ENCODE data around the gene OR5B17.
"Not testable (repeated sequence)": the region's sequence is repeated elsewhere in the genome, so short reads cannot be mapped to it uniquely, and the experiment has no call there.

Gene OR5B17

DNA sequence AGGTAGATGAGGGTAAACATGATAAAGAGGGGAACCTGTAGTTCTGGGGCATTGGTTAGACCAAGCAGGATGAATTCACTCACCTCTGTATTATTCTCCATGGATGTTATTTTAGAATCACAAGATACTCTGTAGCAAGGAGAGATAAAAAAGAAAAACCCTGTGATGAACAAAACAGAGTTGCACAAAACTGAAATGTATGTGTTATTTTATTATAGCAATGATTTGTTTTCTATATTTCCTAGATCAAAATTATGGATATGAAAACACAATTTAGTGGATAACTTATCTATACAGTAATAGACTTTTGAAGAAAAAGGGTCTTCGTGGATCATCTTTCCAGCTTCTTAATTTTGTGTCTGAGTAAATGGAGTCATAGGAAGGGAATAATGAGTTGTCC, at the start of gene OR5B17:
OR5B17 (minus strand) TSS at position 101 of the 400 bp plus-strand sequence; CDS start at position 101, 0 bp downstream.
- DNase-seq (ENCODE audit: low spot score), result no peak

DNA sequence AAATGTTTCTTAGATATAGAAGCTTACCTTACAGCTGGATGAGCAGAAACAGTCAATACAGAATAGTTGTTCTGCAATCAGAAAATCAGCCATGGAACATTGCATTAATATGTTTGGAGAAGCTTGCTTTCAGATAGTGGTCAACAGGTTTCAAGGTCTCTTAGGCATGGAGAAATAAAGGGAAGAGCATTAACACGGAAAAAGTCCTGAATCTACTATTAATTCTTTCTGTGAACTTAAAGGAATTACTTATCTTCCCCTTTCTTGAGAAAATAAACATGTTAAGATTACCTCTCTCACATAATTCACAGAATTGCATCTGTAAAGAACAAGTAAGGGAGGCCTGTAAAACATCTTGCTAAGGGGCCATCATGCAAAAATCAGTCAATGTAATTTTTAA, 47.9 kb upstream of the OR5B17 start, which contains the start of gene OR5B3:
OR5B3 (minus strand) TSS at position 101 of the 400 bp plus-strand sequence. CDS start 3,465 bp downstream, outside the sequence.
- DNase-seq (ENCODE audit: low spot score), result no peak

DNA sequence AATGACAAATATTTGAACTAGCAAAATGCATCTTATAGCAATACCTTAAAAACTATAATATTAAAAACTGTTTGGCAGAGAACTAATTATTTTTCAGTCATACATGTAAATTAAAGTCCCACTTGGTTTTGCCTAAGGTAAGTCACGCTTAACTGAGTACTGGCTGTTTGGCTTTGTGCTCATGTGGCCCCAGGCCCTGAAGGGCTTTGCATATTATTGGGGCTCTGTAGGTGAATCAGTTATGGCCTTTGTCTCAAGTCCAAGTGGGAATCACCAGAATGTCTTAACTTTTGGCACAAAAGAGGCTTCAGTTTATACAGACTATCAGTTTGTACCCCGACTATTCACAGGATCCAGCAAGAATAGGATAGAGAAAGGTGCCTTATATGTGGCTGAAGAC, 40.8 kb upstream of the OR5B17 start:
- not testable (repeated sequence) for DNase-seq (ENCODE audit: low spot score)

DNA sequence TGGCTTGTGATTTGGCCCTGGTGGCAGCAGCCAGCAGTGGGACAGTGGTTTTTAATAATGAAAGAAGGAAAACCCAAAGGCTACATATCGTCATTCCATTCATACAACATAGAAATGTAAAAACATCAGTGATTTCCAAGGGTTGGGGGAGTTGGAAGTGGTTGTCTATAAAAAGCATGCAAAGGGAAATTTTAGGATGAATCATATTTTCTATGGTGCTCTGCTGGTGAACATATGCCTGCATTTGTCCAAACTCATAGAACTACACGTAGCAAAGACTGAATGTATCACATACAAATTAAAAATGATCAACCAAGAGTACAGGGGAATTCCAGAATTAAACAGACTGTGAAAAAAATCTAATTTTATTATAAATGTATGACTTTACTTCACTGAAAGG, 36.7 kb upstream of the OR5B17 start:
- no peak for DNase-seq (ENCODE audit: low spot score)

DNA sequence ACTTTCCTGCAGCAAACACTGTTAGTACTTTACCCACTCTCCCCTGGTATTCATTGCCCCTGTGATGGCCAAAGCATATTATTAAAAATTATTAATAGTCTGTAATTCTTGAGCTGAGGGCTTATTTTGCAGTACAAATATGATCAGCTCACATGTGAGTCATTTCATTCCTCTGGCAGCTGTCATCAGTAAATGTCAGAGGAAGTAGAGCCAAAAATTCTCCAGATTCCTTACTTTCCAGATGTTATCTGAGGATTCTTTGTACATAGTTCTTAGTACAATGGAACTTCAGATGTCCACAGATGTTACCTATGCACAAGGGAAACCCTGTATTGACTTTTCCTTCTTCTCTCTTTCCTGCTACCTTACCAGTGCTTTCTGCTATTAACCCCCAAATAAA, 35.3 kb upstream of the OR5B17 start:
- DNase-seq (ENCODE audit: low spot score), result no peak

DNA sequence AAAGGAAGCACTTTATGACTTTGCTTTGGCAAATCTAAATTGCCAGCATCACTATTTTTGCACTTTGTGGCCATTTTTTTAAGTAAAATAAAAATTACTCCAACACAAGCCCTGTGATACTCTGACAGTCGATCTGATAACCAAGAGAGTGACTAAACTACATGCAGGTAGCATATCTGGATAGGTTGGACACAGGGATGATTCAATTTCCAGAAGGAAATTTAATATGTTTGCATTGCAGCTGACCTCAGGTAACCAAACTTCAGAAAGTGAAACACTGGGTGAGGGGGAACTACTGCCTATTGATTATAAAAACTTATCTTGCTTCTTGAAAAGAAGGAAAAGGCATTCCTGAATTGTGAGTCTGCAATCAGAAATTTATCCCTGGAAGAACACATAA, 33.9 kb upstream of the OR5B17 start:
- DNase-seq (ENCODE audit: low spot score), result no peak

DNA sequence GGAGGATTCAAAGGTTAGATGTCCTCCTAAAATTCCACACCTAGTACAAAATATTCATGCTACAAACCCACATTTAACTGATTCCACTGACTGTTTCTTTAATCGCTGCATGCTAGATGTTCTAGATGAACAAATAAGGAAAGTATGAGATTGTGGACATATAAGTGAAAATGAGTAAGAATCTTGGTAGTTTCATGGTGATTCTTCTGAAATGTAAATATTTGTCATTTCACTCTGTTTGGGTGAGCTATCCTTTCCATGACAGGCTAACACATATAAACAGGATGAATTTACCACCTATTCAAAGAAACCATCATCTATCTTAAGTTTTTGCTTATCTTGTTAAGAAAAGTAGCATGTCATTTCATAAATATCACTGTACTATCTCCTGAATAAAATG, 33.0 kb upstream of the OR5B17 start:
- DNase-seq (ENCODE audit: low spot score), result no peak

DNA sequence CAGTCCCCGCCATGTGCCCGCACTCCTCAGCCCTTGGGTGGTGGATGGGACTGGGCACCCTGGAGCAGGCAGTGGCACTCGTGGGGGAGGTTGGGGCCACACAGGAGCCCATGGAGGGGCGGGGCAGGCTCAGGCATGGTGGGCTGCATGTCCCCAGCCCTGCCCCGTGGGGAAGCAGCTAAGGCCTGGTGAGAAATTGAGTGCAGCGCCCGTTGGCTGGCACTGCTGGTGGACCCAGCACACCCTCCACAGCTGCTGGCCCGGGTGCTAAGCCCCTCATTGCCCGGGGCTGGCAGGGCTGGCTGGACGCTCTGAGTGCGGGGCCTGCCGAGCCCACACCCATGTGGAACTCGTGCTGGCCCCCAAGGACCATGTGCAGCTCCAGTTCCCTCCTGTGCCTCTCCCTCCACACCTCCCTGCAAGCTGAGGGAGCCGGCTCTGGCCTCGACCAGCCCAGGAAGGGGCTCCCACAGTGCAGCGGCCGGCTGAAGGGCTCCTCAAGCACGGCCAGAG, 31.7 kb upstream of the OR5B17 start:
- no peak for DNase-seq (ENCODE audit: low spot score)

DNA sequence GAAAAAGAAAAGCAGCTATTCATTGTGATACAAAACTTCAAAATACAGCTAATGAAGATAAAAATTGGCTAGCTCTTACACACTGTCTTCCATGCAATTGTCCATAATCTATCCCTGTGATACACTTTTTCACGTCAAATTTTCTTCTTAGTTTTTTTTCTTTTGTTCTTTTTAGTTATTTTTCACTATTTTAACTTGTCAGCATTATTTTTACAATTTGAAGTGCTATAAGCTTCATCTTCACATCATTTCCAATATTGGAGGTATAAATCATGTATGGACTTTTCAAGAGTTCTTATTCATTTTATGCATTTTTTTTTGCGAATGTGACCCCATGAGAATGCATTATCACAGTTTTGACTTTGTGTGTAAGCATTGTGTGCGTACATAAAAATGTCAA, 4.1 kb downstream of the OR5B17 start:
- DNase-seq (ENCODE audit: low spot score), result no peak

DNA sequence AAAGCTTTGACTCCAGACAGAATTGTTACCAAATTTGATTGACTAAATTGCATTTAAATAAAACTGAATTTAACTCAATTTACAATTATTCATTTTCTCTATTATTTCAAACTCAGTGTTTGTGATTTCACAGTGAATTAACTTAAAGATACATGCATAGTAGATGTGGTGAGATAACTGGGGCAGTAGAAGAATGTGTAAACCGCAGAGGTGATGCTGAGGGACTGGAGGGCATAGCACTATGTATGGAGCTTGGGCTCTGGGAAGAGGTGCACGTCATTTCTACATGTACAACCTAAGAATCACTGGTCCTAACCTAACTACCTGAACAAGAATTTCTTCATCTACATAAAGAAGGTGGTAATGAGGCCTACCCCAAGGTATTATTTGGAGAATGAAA, 13.7 kb downstream of the OR5B17 start:
- DNase-seq (ENCODE audit: low spot score), result no peak

DNA sequence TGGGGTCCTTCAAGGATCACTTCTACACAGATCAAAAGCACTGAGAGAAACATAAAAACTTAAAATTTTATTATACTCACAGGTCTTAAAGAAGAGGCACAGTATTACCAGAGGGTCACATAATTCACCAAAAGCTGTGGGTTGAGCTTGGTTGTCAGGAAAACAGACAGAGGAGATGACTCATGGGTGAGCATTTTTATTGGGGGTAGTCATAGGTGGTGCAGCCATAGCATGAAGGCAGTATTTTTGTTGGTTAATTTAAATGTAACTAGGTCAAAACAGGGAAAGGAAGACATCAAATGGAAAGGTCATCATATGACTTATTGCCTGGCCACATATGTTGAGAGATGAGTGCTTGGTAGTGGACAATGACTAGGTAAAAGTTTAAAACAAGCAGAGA, 24.2 kb downstream of the OR5B17 start:
- no peak for DNase-seq (ENCODE audit: low spot score)

DNA sequence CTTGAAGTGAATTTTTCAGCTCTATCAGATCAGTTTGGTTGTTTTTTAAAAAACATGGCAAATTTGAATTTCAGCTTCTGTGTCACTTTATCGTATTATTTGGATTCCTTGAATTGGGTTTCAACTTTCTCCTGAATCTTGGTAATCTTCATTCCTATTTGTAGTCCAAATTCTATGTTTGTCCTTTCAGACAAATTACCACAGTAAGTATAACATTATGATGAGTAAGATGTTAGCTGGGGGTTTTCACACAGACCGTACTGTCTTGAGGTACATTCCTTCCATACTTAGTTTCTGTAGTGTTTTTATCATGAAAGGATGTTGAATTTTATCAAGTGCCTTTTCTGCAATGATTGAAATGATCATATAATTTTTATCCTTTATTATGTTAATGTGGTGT, 28.0 kb downstream of the OR5B17 start:
- DNase-seq (ENCODE audit: low spot score), result no peak

DNA sequence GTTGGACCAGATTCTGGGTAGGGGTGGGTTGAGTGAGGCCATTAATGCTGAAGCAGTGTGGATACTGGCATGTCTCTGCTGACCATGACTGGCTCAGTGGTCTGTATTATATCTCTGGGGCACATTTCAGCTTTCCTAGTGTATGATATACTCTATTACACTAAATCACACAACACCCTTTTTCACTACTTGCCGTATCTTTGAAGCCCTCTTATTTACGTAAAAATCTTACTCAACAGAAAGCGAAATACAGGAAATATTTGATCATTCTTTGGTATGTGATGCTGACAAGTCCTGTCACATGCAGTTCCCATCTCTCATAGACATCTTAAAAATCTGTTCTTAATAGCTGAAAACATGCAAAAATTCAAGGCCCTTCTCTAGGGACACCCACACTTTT, 40.3 kb downstream of the OR5B17 start:
- DNase-seq (ENCODE audit: low spot score), result no peak

DNA sequence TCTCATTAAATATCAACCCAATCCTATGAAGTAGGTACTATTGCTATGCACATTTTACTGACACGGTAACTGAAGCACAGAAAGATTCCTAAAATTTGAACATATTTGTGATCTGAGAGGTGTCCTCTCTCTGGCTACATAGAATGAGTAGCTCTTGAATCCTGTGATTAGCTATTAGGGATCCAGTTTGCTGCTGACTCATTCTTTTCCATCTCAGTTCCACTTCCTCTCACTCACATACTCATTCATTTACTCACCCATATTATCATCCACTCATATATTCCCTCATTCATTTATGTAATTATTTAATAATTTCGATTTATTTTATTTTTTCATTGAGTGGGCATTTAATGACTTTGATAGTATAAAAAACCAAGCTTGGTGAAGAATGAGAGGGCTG, 42.7 kb downstream of the OR5B17 start:
- DNase-seq (ENCODE audit: low spot score), result no peak

Measured in NAMALWA (cell line).